Activated CD4-positive, alpha-beta T cell treated with anti-CD3 and anti-CD28 coated beads for 1 hour (primary cell): ENCODE results near the gene FAM120A.

ENCODE experiments used
- DNase-seq: peaks from one replicate; pipeline ENCODE4 v3.0.0-alpha.2; 2020

The FAM120A gene

DNA sequence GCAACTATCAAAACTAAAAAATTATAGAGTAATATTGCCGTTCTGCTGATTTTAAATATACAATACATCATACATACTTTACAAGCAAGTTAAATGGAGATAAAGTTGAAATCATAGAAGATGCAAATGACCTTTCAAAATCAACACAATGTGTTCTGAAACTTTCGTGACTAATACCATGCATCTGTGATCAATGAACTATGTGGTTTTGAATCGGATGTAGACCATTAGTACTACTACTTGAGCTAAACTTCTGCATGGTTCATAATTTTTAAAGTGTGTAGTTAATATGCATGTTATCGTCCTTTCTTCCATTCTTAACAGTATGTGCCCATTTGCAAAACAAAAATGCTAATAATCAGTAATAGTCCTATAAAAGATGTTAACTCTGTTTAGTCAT is 113.6 kb downstream of the FAM120A start:
- DNase-seq: no peak

DNA sequence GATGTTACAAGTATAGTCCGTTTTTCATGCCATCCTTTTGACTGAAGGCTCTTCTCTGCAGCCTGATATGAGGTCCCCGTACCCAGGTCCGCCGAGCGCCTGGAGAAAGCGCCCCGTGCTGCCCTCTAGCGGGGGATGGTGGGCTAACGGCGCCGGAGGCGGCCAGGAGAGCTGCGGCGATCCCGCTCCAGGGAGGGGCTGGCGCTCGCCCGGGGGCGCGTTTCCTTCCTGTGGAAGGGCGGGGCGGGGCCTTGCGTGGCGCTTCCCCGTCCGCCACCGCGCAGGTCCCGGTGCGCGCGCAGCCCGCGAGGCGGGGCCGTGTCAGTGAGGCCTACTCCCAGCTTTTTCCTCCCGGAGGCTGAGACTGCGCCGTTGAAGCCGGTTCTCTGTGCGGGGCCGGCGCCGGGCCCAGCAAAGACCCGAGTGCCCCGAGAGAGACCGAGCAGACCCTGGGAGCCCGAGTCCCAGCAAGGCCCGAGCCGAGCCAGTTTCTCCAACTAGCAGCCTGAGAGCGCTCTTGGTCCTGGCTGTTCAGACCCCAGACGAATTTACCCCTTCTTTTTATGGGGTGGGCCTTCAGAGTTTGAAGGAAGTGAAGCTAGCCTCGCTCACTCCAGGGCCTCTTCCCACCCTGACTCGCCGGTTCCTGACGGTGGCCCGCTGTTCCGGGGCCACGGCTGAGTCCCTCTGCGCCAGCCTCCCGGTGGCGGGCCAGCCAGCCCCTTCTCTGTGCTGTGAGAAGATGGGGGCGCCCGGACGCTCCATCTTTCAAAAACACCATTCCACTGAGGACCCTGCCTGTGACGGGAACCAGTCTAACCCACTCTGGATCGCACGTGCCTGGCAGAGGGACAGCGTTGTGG is 115.2 kb downstream of the FAM120A start:
- DNase-seq: peak; percentile 98

DNA sequence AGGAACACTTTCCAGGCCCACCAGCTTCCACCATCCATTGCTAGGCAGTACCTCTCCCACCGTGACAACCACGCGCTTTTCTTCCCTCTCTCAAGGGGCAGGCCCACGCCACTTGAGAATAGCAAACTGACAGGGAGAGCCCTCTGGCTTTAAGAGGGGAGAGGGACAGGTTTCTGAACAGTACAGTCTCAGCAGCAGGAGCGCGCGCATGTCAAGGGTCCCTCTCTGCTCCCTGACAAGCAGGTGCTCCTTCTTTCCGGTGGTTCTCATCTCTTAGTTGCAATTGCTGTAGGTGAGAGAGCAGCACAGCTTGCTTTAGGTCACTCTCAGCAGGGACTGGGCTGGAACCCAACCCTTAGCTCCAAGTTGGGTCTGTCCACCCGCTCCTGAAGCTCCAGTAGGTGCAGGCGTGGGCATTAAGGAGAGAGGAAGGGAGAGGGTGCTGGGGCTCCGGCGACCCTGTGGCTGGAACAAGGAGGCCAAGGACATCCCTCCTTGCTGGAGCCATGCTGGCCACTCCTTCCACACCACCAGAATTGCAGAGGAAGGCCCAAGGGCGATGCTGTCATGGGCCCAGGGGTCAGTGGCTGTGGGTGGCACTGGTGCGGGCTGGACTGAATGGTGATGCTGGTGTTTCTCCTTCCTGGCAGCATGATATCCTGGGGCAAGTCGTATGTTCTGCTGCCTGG is 115.9 kb downstream of the FAM120A start:
- DNase-seq: no peak

DNA sequence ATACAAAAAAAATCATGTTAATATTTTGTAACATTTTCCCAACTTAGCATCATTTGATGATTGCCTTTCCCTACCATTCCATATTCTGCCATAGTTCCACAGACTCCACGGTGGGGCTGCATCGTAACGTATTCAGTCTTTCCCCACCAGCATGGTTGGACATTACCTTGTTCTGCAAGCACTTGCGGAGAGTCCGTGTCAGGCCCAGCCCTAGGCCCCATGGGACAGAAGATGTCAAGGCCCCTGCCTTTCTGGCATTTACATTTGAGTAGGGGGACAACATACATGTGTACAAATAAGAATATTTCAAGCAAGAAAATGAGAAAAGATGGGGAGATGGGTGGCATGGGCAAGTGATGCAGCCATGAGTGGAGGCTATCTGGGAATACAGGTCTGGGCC is 116.7 kb downstream of the FAM120A start:
- DNase-seq: no peak

DNA sequence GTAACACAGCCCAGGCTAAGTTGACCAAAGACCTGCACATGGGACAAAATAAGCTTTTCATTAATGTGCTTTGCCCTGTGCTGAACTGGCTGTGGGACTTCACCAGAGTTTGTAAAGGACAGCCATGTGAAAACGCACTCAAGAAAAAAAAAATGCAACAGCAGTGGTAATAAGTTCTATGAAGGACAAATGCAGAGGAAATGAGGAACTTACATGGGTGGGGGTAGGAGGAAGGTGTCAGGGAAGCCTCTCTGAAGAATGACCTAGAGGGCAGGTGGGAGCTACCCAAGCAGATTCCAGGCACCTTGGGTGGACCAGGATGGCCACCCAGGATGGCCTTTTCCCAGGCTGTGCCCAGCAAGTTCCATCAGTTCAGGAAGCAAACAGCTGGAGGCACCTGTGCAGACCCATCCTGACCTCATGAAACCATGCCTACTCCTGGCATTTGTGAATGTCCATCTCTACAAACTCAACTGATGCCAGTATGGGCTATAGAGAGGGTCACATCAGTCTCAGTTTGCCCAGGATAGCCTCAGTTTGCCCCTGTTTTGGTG is 118.2 kb downstream of the FAM120A start:
- DNase-seq: no peak

DNA sequence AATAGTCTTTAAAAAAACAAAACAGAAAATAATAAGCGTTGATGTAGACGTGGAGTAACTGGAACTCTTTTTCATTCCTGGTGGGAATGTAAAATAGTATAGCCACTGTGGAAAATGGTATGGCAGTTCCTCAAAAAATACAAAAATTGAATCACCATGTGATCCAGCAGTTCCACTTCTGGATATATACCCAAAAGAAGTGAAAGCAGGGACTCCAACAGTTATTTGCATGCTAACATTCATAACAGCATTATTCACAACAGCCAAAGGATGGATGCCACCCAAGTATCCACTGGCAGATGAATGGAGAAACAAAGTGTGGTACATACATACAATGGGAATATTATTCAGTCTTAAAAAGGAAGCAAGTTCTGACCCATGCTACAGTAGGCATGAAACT is 120.7 kb downstream of the FAM120A start:
- no peak for DNase-seq

DNA sequence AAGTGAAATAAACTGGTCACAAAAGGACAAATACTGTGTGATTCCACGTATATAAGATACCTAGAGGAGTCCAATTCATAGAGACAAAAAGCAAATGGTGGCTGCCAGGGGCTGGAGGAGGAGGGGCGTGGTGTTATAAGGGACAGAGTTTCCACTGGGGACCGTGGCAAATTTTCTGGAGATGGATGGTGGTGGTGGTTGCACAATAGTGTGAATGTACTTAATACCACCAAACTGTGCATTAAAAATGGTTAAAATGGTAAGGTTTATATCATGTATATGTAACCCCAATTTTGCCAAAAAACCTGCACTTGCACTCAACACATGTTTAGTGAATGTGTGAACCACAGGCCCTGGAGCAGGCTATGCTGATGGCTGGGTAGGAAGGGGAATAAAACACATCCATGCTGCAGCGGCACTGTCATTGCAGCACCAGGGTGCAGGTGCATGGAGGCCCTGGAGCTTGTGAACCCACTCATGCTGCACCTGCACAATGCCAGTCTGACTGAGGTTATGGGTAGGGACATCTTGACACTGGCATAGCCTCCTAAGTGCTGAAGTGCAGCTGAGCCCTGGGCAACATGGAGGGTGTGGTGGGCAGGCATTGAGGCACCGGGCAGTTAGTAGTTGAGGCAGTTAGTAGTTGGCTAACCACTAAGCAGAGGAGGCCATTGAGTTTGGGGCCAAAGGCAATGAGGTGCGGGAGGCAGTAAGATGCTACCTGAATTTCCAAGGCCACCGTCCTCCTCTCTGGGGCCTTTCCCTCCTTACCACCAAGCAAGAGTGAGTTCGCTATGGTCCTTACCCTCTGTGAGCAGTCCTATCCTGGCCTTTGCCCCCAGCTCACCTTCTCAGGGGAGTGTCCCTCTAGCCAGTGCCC is 121.4 kb downstream of the FAM120A start:
- no peak for DNase-seq

DNA sequence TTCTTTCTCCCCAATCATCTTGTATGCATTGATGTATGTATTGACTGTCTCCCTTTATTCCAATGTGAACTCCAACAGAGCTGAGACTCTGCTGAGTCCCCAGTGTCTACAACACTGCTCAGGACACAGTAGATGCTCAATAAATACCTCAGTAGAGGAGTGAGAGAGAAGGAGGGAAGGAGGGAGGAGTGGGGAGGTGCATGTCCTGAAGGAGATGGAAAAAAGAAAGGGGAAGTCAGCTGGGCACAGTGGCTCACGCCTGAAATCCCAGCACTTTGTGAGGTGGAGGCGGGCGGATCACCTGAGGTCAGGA is 122.0 kb downstream of the FAM120A start:
- DNase-seq: no peak

DNA sequence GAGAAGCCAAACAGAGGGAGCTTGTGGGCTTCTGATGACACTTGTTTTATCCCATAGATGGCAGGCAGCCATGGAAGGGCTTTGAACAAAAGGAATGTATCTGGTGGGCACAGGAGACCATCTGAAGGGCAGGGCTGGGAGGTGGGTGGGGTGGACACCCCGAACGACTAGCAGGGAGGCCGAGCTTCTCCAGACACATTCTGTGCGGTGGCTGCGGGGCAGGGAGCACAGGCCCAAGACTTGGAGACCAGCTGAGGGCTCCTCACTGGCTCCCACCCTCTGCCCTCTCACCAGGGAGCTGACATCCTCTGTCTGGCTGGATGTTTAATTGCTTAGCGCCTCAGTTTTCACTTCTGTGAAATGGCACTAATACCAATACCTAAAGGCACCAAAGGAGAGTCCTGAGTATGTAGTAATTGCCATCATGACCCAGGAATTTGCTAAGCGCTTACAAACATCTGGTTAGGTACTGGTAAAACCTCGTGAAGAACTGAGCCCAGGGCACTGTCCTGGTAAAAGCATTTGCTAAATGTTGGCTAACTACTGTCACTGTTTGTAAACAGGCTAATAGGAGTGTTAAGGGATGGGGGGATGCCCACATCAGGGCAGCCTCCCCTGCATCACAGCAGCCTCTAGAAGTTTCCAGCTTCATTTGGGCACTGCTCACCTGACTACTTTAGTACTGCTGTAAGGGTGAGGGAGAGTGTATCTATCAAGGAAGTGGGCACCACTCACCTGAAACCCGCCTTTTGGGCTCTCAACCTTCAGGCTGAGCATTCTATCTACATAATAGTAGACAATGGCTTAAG is 122.8 kb downstream of the FAM120A start:
- DNase-seq: no peak

DNA sequence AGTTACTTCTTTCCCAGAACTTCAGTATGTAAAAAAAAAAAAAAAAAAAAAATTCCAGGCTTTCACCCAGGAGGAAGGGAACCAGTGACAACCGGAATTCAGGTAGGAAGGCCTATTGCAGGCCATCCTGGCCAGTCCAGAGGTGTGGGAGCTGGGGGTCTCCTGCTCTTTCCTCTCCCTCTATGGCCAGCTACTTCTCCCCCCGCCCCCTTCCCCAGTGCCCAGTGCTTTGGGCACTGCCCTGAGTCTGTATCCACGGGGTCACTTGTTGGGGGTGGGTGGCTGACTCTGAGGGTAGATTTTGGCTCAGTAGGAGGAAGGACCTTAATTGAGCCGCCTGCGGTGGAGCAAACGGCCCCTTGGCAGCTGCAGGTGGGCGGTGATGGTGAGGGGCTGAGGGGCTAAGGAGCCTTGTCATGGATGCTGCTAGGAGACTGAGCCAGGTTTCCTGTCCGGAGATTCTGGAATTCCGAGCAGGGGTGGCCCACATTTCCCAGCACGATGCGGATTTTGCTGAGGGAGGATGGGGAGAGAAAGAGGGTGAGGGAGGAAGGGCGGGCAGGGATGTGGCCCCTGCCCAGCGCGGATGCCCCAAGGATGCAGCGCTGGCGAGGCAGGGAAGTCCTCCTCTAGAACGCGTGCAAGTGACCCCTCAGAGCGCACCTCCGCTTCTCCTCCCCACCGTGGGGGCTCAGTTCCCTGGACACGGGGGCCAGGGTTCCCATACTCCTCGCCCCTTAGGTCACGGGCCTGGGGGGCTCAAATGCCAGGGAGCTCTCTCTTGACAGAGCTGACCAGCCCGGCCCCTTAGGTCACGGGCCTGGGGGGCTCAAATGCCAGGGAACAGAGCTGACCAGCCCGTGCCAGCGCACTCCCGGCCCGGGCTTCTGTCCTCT is 123.7 kb downstream of the FAM120A start:
- DNase-seq: no peak

DNA sequence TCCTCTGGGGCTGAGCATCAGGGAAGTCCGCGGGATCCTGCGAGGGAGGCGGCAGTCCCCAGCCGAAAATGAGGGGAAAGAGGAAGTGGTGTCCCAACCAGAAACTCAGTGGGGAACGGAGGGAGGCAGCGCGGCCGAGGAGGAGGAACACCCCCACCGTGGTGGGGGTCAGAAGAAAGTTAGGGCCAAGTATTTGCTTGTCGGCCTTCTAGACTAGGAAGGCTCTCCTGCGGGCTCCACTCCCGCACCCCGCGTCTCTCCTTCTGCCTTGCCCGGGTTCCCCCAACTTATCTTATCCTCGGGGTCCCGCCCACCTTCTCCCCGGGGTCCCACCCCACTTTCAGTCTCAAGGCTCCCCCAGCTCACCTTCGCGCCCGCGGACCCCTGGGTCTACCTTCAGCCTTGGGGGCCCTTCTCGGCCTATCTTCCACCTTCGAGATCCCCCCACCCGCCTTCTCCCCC is 124.3 kb downstream of the FAM120A start:
- DNase-seq: peak; percentile 36

DNA sequence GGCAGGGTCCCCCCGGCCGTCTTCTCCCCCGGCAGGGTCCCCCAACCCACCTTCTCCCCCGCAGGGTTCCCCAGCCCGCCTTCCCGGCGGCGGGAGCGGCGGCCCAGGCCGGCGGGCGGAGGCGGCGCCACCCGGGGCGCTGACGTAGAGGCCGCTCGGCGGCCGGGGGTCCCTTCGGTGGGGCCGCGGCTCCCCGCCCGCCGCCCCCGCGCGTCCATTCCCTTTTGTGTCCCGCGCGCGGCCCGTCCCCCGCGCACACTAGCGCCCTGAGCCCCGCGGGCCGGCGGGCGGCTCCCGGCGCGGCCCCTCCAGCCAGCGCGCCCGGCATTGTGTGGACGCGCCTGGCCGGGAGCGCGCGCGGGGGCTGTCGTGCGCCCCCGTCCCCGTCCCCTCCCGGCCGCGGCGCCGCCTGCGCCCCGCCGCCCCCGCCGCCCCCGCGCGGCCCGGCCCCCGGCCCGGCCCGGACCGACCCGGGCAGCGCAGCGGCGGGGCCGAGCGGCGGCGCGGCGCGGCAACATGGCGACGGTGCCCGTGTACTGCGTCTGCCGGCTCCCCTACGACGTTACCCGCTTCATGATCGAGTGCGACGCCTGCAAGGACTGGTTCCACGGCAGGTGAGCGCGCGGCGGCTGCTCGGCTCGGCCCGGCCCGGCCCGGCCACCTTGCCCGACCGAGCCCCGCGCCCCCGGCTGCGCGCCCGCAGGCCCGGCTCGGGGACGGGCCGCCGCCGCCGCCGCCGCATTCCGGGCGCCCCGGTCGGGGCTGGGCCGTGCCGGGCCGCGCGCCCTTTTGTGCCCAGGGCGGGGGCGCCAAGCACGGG is 125.0 kb downstream of the FAM120A start, which contains the start of gene PHF2:
PHF2 (plus strand) TSS at position 327 of the 820 bp plus-strand sequence; CDS start at position 517, 190 bp downstream.
- no peak for DNase-seq

DNA sequence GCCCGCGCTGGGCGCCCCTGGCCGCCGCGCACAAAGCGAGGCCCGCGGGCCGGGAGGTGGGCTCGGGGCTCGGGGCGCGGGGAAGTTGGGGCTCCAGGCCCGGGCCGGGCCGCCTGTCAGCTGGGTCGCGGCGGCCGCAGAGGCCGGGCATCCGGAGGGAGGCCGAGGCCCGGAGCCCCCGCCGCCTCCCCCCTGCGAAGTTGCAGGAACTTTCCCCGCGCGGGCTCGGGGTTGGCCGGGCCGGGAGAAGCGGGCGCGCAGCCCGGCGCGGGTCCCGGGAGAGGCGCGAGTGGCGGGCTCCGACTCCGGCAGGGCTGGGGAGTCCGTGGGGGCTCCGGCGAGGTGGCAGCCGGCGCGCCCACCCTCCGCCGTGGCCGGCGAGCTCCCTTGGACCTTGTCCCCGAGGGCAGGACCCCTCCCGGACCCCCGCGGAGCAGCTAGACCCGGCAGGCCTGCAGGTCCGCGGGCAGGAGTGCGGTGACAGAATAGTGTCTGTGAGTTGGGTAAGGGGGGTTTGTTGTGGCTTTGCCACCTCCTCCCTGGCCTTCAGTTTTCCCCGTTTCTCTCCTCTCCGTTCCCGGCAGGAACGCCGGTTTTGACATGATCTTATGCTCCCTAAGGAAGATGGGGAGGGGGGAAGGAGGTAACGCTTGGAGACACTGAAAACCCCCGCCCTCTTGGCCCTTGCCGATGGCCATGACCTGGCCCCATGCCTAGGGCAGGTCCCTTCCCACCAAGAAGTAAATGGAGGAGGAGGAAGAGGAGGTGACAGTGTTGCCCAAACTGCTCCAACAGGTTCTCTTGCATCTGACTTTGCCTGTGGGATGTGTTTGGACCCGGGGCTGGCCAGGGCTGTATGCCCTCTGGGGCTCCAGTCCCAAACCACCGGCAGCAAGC is 125.8 kb downstream of the FAM120A start:
- no peak for DNase-seq

DNA sequence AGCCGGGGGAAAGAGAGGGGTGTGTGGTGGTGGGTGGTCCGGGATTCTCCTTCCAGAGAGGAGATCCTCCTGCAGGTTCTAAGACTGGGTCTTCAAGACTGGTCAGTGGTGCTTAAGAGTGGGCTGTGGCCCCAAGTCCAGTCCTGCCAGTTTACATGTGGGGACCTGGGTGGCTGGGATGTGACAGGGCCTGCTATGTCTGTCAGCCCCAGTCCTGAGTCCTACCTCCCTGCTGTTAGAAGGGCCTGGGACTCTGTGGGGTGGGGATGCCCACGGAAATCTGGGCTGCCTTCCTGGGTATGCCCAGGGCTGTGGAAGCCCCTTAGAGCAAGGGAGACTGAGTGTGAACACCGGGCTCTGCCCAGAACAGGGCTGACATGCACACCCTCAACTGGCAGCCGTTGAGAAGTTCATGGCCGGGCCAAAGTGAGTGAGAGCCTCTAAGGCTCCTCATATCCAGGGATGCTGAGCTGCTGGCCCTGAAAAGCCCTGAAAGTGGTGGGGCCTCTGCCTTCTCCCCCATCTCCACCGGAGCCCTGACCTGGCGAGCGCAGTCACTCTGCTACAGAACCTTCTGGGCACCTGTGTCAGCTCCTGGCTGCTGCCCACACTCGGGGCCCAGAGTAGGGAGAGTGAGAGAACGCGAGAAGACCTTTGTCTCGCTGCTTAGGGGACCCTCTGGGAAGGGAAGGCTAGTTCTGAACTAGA is 126.6 kb downstream of the FAM120A start:
- no peak for DNase-seq

DNA sequence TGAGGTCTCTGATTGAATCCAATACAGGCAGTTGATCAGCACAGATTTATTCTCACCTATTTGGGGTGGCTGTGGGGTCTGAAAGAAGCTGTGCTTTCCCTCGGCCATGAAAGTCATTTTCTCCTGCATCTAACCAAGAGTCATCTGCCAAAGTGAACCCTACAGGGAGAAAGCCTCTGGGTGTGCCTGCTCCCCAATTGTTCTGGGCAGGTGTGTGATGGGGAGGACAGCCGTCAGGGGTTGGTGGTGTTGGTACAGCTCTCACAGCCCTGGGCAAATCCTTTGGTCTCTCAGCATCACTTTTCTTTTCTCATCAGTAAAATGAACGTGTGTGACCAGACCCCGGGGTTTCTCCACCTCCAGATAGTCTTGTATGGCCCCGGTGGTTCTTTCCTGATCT is 127.4 kb downstream of the FAM120A start:
- DNase-seq: no peak

DNA sequence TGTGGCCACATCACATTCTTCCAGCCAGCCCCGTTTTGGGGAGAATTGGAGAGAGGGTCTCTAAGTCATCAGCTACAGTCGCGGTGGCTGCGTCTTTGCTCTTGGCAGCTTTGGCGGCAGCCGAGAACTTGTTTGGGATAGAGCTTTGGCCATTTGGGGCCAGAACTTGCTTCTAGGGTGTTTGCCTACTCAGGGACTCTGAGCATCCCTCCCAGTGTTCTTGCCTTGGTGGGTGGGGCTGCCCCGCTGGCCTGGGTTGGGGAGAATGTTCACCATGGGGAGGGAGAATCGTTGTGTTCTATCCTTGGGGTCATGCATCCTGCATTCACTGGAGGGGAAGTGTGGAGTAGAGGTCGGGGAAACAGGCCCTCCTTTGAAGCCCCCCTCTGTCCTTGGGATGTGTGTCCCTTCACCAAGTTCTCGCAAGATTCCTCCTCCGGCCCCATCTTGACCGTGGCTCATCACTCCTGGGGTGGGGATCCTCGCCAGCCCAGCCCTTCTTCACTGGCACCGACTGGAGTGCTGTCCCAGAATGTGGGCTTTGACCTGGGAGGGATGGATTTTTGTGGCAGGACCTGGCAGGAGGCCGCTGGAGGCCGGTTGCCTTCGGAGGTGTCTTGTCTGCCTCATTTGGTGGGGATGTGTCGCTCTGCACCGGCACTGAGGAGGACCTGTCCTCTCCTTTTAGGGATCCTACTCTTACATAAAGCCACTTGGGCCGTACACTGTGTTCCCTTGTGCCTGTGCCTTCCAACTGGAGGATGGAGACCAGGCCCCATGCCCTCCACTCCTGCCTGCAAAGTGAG is 128.4 kb downstream of the FAM120A start:
- no peak for DNase-seq

DNA sequence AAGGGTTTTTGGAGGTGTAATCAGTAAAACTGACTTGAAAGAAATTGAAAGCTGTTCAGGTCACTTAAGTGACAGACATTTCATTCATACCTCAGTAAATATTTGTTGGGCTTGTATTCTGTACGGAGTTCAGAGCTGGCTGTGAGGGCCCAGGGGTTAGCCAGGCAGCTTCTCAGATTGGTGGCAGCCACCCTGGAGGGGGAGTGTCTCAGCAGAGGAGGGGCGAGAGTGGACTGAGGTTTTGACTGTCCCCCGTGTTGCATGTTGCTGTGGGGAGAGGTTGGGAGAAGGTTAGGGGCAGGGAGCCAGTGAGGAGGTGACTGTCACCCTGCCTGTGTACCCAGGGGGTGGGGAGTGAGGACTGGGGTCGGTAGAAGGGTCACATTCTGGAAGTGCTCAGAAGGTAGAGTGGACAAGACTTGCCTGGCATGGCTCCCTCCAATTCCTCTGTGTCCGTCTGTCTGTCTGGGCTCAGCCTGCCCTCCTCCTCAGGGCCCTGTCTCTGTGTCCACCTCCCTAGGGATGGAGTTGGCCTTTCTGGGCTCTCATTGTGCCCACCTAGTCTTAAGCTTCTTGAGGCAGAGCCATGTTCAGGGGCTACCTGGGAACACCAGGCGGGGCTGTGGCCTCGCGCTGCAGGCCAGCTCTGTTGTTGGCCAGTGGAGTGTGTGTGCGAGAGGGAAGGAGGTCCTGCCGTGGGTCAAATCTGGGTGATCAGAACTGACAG is 129.3 kb downstream of the FAM120A start:
- DNase-seq: no peak
